BLaER1 (cell line): ENCODE results near the gene OSTF1.

Source experiments
- H3K27ac ChIP-seq: shearing (Covaris generic); formaldehyde crosslinking; 2 replicates; pipeline ENCODE4 v1.8.1; 2022
- H3K27me3 ChIP-seq: shearing (Covaris generic); formaldehyde crosslinking; 2 replicates; pipeline ENCODE4 v1.8.1; 2022
- H3K36me3 ChIP-seq: shearing (Covaris generic); formaldehyde crosslinking; 2 replicates; pipeline ENCODE4 v1.8.1; 2022
- H3K4me1 ChIP-seq: shearing (Covaris generic); formaldehyde crosslinking; 2 replicates; pipeline ENCODE4 v1.8.1; 2022
- H3K4me2 ChIP-seq: shearing (Covaris generic); formaldehyde crosslinking; 2 replicates; pipeline ENCODE4 v1.8.1; 2022
- H3K4me3 ChIP-seq: shearing (Covaris generic); formaldehyde crosslinking; 2 replicates; pipeline ENCODE4 v1.8.1; 2022
- H3K9ac ChIP-seq: shearing (Covaris generic); formaldehyde crosslinking; 2 replicates; pipeline ENCODE4 v1.8.1; 2022
- H3K9me3 ChIP-seq: shearing (Covaris generic); formaldehyde crosslinking; 2 replicates; pipeline ENCODE4 v1.8.1; 2022
- H4K20me1 ChIP-seq: shearing (Covaris generic); formaldehyde crosslinking; 2 replicates; pipeline ENCODE4 v1.8.1; 2022
- Cebpa-rat ChIP-seq: shearing (Covaris generic); IDR thresholded peaks from 2 replicates; pipeline ENCODE4 v1.8.1; 2022

The OSTF1 gene

DNA sequence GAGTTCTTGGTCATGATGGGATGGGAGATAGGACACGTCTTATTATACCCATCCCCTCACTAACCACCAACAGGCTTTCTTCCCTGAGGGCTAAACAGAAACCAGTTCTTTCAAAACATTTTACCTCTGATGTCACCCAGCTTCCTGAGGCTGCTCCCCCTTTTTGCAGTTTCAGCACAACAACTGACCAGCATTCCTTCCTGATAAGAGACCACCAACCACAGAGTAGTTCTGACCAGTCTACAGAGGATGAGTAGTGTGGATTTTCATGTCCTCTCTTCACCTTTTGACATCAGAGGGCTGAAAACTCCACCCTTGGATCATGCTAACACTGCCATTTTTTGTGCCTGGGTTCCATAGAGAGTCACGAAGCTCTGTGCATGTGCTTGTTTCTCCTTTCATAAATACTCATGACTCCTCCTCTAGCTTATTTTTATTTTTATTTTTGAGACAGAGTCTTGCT lies 82.6 kb downstream of the OSTF1 start:
- Histone ChIP-seq H3K36me3 (peaks cover 7% of the 10 kb centered on the region; the same call in 1 of the 2 replicates), H4K20me1 (no peaks in the 10 kb centered on the region), H3K27ac (no peak overlapping the region), H3K4me3 (no peak overlapping the region), H3K27me3 (no peaks in the 10 kb centered on the region), H3K4me1 (peaks cover 19% of the 10 kb centered on the region), H3K4me2 (no peak overlapping the region), H3K9me3 (0 out of 2 replicates have a peak, but pooled peaks cover 4% of the 10 kb centered on the region), H3K9ac (no peak overlapping the region)
- TF ChIP-seq Cebpa-rat: no peak

DNA sequence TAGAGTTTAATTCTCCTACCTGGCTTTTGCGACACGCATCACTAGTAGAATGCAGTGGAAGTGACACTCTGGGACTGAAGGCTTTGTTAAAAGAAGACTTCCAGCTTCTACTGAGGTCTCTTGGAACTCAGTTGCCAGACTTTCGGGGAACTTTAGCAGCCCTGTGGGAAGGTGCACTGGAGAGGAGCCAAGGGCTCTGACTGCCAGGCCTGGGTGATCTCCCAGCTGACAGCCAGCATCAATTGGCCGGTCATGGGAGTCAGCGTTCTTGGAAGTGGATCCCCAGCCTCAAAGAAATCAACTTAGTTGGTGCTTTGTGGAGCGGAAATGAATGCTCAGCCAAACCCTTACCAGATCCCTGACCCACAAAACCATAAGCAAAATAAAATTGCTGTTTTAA lies 87.1 kb downstream of the OSTF1 start:
- H3K36me3 ChIP-seq: no peaks in the 10 kb centered on the region
- H3K27ac ChIP-seq: 0 out of 2 replicates have a peak overlapping the region, but pooled peaks have one; percentile 22
- H3K4me2 ChIP-seq: peak overlapping the region; percentile 74
- no peaks in the 10 kb centered on the region for H3K9me3 ChIP-seq
- H3K4me3 ChIP-seq: no peak overlapping the region
- no peaks in the 10 kb centered on the region for H3K27me3 ChIP-seq
- H3K4me1 ChIP-seq: peaks cover 38% of the 10 kb centered on the region
- H4K20me1 ChIP-seq: no peaks in the 10 kb centered on the region
- no peak overlapping the region for H3K9ac ChIP-seq
- TF ChIP-seq Cebpa-rat: no peak

DNA sequence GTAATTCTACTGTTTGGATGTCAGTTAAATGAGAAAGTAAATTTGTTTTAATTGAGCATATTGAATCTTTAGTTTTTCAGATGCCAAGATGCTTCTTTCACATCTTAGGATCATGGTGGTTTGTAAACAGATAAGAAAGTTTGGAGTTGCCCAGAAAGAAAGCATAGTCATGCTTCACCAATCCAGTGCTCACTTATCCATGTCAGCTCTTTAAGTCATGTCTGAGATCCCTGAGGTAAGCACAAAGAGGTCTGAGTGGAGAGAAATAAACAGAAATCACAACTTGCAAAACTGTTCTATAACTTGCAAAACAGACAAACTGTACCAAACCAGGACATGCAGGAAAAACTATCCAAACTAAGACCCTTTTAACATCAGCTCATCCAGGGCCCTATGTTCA lies 87.7 kb downstream of the OSTF1 start:
- peaks cover 32% of the 10 kb centered on the region for H3K4me1 ChIP-seq
- H3K9me3 ChIP-seq: no peaks in the 10 kb centered on the region
- no peaks in the 10 kb centered on the region for H3K27me3 ChIP-seq
- peak overlapping the region; percentile 1; the same call in 1 of the 2 replicates for H3K9ac ChIP-seq
- TF ChIP-seq Cebpa-rat: no peak
- H3K36me3 ChIP-seq: no peaks in the 10 kb centered on the region
- H3K4me2 ChIP-seq: peak overlapping the region; percentile 74
- H3K27ac ChIP-seq: 0 out of 2 replicates have a peak overlapping the region, but pooled peaks have one; percentile 22
- H4K20me1 ChIP-seq: no peaks in the 10 kb centered on the region
- H3K4me3 ChIP-seq: no peak overlapping the region

DNA sequence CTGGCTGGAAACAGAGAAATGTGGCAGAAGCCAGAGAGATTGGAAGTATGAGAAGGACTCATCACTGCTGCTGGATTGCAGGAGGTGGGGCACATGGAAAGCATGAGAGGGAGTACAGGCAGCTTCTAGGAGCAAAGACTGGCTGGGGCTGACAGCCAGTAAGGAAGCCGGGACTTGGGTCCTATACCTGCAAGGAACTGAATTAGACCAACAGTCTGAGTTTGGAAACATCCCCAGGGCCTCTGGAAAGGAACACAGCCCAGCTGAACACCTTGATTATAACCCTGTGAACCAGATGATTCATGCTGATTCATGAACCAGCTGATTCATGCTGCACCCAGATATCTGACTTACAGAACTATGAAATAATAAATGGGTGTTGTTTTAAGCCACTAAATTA lies 93.4 kb downstream of the OSTF1 start:
- Histone ChIP-seq H3K27ac (no peak overlapping the region), H3K4me3 (no peak overlapping the region), H3K36me3 (no peaks in the 10 kb centered on the region), H3K27me3 (no peaks in the 10 kb centered on the region), H4K20me1 (no peaks in the 10 kb centered on the region), H3K4me1 (peaks cover 10% of the 10 kb centered on the region), H3K9ac (no peak overlapping the region), H3K9me3 (no peaks in the 10 kb centered on the region), H3K4me2 (no peak overlapping the region)
- TF ChIP-seq Cebpa-rat: no peak

DNA sequence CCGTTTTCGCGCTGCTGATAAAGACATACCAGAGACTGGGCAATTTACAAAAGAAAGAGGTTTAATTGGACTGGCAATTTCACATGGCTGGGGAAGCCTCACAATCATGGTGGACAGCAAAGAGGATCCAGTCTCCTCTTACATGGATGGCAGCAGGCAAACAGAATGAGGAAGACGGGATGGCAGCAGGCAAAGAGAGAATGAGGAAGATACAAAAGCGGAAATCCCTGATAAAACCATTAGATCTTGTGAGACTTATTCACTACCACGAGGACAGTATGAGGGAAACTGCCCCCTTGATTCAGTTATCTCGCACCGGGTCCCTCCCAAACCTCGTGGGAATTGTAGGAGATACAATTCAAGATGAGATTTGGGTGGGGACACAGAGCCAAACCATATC lies 95.0 kb downstream of the OSTF1 start:
- H3K4me1 ChIP-seq: no peaks in the 10 kb centered on the region
- no peak for TF ChIP-seq Cebpa-rat
- H3K36me3 ChIP-seq: no peaks in the 10 kb centered on the region
- H3K27ac ChIP-seq: no peak overlapping the region
- H3K4me2 ChIP-seq: no peak overlapping the region
- no peak overlapping the region for H3K4me3 ChIP-seq
- no peaks in the 10 kb centered on the region for H3K27me3 ChIP-seq
- H4K20me1 ChIP-seq: no peaks in the 10 kb centered on the region
- H3K9me3 ChIP-seq: no peaks in the 10 kb centered on the region
- no peak overlapping the region for H3K9ac ChIP-seq

DNA sequence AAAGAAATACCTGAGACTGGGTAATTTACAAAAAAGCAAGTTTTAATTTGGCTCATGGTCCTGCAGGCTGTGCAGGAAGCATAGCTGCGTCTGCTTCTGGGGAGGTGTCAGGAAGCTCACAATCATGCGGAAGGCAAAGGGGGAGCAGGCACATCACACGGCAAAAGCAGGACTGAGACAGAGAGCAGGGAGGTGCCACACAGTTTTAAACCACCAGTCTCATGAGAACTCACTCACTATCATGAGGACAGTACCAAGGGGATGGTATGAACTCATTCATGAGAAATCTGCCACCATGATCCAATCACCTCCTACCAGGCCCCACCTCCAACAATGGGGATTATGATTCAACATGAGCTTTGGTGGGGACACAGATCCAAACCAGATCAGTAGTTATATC lies 96.2 kb downstream of the OSTF1 start:
- H3K4me3 ChIP-seq: no peak overlapping the region
- no peak overlapping the region for H3K4me2 ChIP-seq
- H4K20me1 ChIP-seq: no peaks in the 10 kb centered on the region
- no peaks in the 10 kb centered on the region for H3K9me3 ChIP-seq
- H3K27ac ChIP-seq: no peak overlapping the region
- no peaks in the 10 kb centered on the region for H3K27me3 ChIP-seq
- H3K9ac ChIP-seq: no peak overlapping the region
- no peaks in the 10 kb centered on the region for H3K4me1 ChIP-seq
- TF ChIP-seq Cebpa-rat: no peak
- no peaks in the 10 kb centered on the region for H3K36me3 ChIP-seq

DNA sequence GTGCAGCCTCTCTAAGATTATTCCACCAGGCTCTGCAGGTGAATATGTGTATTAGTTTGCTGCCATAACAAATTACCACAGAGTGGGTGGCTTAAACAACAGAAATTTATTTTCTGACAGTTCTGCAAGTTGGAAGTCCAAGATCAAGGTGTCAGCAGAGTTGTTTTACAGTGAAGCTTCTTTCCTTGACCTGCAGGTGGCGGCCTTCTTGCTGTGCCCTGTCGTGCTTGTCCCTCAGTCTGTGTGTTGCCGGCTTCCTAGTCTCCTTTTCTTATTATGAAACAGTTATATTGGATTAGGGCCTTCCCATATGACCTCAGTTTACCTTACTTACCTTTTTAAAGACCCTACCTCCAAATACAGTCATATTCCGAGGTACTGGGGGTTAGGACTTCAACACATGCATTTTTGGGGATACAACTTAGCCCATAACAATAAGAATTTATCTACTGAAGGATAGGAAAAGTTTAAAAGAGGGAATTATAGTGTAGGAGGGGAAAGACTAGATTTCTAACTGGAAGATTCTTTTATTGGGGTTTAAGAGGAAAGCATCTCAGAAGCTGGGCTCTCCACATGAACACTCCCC lies 97.4 kb downstream of the OSTF1 start:
- Histone ChIP-seq H3K4me3 (no peak overlapping the region), H3K4me1 (no peaks in the 10 kb centered on the region), H3K27ac (no peak overlapping the region), H3K9ac (no peak overlapping the region), H3K27me3 (no peaks in the 10 kb centered on the region), H3K9me3 (no peaks in the 10 kb centered on the region), H4K20me1 (no peaks in the 10 kb centered on the region), H3K4me2 (no peak overlapping the region), H3K36me3 (no peaks in the 10 kb centered on the region)
- TF ChIP-seq Cebpa-rat: no peak

DNA sequence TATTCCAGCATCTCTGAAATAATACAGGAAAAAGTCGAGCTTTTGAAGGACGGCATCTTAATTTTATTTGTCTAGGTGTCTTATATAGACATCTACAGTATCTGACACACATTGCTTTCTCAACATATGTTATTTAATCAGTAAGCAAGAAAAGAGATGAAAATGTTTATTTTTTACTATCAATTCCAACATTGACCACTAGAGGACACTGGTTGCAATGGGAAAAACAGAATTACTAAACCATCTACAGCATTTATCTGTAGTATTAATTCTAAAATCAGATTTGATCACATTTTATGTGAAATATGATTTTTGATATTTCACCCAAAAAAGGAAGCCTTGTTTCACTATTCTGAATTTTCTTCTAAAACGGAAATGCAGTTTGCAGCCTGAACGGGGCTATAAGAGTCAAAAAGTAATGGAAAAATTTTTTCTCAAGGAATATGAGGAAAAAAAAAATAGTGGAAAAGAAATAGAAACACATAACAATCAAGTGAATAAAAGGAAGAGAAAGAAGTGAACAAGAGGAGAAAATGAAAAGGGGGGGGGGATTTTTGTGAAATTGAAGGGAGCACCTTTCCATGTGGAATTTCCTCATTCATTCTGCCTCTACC lies 98.6 kb downstream of the OSTF1 start:
- H3K27ac ChIP-seq: no peak overlapping the region
- H3K27me3 ChIP-seq: no peaks in the 10 kb centered on the region
- no peaks in the 10 kb centered on the region for H3K9me3 ChIP-seq
- TF ChIP-seq Cebpa-rat: no peak
- no peak overlapping the region for H3K9ac ChIP-seq
- H3K4me2 ChIP-seq: no peak overlapping the region
- H4K20me1 ChIP-seq: no peaks in the 10 kb centered on the region
- no peaks in the 10 kb centered on the region for H3K4me1 ChIP-seq
- H3K4me3 ChIP-seq: no peak overlapping the region
- no peaks in the 10 kb centered on the region for H3K36me3 ChIP-seq

DNA sequence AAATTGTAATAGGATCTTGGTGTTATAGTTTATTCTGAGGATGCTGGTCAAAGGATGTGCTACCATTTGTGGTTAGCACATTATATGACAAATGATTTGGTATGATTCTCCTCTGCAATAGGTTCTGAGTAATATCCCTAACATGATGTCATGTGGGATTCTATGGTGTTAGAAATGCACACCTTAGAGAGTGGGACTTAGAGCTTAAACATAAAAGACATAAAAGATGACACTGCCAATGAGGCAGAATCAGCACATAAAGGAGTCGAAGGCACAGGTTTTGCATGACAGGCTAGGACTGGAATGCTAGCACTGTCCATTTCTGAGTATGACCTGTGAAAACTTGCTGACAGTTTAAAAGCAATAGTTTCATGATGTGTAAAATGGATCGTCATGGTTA lies 100.4 kb downstream of the OSTF1 start:
- no peak overlapping the region for H3K4me2 ChIP-seq
- H3K4me3 ChIP-seq: no peak overlapping the region
- no peaks in the 10 kb centered on the region for H3K9me3 ChIP-seq
- H3K27me3 ChIP-seq: no peaks in the 10 kb centered on the region
- no peaks in the 10 kb centered on the region for H3K4me1 ChIP-seq
- H3K9ac ChIP-seq: no peak overlapping the region
- TF ChIP-seq Cebpa-rat: no peak
- H3K27ac ChIP-seq: no peak overlapping the region
- H3K36me3 ChIP-seq: no peaks in the 10 kb centered on the region
- no peaks in the 10 kb centered on the region for H4K20me1 ChIP-seq

DNA sequence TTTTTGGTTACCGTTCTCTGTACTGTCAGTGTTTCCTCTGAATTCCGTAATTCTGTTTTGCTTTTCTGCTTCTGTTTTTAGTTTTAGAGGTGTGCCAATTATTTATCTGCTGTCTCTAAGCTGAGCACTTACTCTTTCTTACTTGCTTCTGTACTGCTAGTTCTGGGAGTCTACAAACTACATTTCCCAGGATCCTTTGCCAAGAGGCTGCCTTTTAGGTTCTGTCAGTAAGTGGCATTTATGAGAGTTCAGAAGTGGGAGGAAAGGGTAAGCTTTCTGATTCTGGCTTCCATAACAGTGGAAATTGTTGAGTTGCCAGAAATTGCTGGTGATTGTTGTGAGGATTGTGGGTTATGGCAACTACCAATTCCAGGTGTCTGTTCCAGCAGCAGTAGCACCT lies 102.4 kb downstream of the OSTF1 start:
- Histone ChIP-seq H3K9me3 (no peaks in the 10 kb centered on the region), H4K20me1 (no peaks in the 10 kb centered on the region), H3K36me3 (no peaks in the 10 kb centered on the region), H3K27me3 (no peaks in the 10 kb centered on the region), H3K4me3 (no peak overlapping the region), H3K4me2 (no peak overlapping the region), H3K9ac (no peak overlapping the region), H3K4me1 (no peaks in the 10 kb centered on the region), H3K27ac (no peak overlapping the region)
- no peak for TF ChIP-seq Cebpa-rat
